SU-DHL-6 (cell line): ENCODE results near the gene MLIP.
"Not testable (repeated sequence)": the region's sequence is repeated elsewhere in the genome, so short reads cannot be mapped to it uniquely, and the experiment has no call there.

Experiments
- H2AFZ ChIP-seq: fragments of 200-600 bp; sonication (generic); 2 replicates; pipeline ENCODE4 v1.6.1; 2014; ENCODE audit warnings: low read depth, mild to moderate bottlenecking, moderate library complexity, mixed read lengths, antibody characterized with exemption, low read length; ENCODE audit not compliant: severe bottlenecking
- H3F3A ChIP-seq: fragments of 200-600 bp; shearing (Covaris generic); 2 replicates; pipeline ENCODE4 v1.6.0; 2016; ENCODE audit warnings: antibody characterized with exemption, mild to moderate bottlenecking; ENCODE audit not compliant: insufficient read depth
- H3K27ac ChIP-seq: fragments of 200-600 bp; sonication (generic); 2 replicates; pipeline ENCODE4 v1.5.1; 2016; ENCODE audit warnings: low read depth, mild to moderate bottlenecking, low read length, moderate library complexity, mixed read lengths
- H3K27me3 ChIP-seq: fragments of 200-600 bp; sonication (generic), shearing (Covaris generic); 2 replicates; pipeline ENCODE4 v1.6.0; 2014; ENCODE audit warnings: mild to moderate bottlenecking, low read length
- H3K36me3 ChIP-seq: fragments of 200-600 bp; sonication (generic); 2 replicates; pipeline ENCODE4 v1.6.1; 2014; ENCODE audit warnings: mild to moderate bottlenecking, low read length, mixed read lengths
- H3K4me2 ChIP-seq: fragments of 300-600, 200-600 bp; shearing (Covaris generic), sonication (generic); 2 replicates; pipeline ENCODE4 v1.6.0; 2014; ENCODE audit warnings: low read length, low read depth, mild to moderate bottlenecking; ENCODE audit not compliant: poor library complexity, severe bottlenecking
- H3K4me3 ChIP-seq: fragments of 200-600 bp; sonication (generic); 2 replicates; pipeline ENCODE4 v1.5.1; 2014; ENCODE audit warnings: antibody characterized with exemption, low read length, mild to moderate bottlenecking, mixed read lengths; ENCODE audit not compliant: insufficient read depth, poor library complexity, severe bottlenecking
- H3K79me2 ChIP-seq: fragments of 200-600 bp; sonication (generic); 2 replicates; pipeline ENCODE4 v1.6.1; 2014; ENCODE audit warnings: mild to moderate bottlenecking, low read length, moderate library complexity; ENCODE audit not compliant: insufficient read depth
- H3K9ac ChIP-seq: fragments of 200-600 bp; sonication (generic); 2 replicates; pipeline ENCODE4 v1.7.0; 2014; ENCODE audit warnings: mild to moderate bottlenecking, low read length
- H3K9me2 ChIP-seq: fragments of 200-600 bp; sonication (generic); replicated peaks from 2 replicates; pipeline ENCODE4 v1.6.1; 2014; ENCODE audit warnings: low read length; ENCODE audit not compliant: insufficient read depth
- H3K9me3 ChIP-seq: fragments of 200-600 bp; sonication (generic); 2 replicates; pipeline ENCODE4 v1.6.1; 2014; ENCODE audit warnings: low read length, mixed read lengths; ENCODE audit not compliant: insufficient read depth
- H4K20me1 ChIP-seq: fragments of 200-600 bp; sonication (generic); 2 replicates; pipeline ENCODE4 v1.6.1; 2014; ENCODE audit warnings: low read depth, mild to moderate bottlenecking, antibody characterized with exemption, low read length, moderate library complexity, mixed read lengths
- CTCF ChIP-seq: fragments of 200-600 bp; sonication (generic); IDR thresholded peaks from one replicate; pipeline ENCODE4 v1.5.1; 2017; ENCODE audit warnings: antibody characterized with exemption, mild to moderate bottlenecking, low read length, moderate library complexity; ENCODE audit not compliant: insufficient read depth, poor library complexity, severe bottlenecking
- EZH2phosphoT487 ChIP-seq: fragments of 200-600 bp; sonication (generic), shearing (Covaris generic); conservative IDR thresholded peaks from 2 replicates; pipeline ENCODE4 v1.6.1; 2018; ENCODE audit warnings: mild to moderate bottlenecking, antibody characterized with exemption, low read length, moderate library complexity, mixed read lengths

Gene MLIP

GRCh38 chr6:54196905-54197304 lies 85.7 kb downstream of the MLIP start:
- Histone ChIP-seq H2AFZ (no peak overlapping the region), H4K20me1 (no peaks in the 10 kb centered on the region), H3K9me2 (no peaks in the 10 kb centered on the region), H3K4me2 (no peak overlapping the region), H3K9me3 (no peaks in the 10 kb centered on the region), H3K27ac (no peak overlapping the region), H3K9ac (no peak overlapping the region), H3K27me3 (no peaks in the 10 kb centered on the region; the same call in 1 of the 2 replicates), H3K36me3 (no peaks in the 10 kb centered on the region), H3F3A (no peaks in the 10 kb centered on the region), H3K79me2 (no peaks in the 10 kb centered on the region), H3K4me3 (no peak overlapping the region)
- TF ChIP-seq CTCF: no peak
- no peak for TF ChIP-seq EZH2phosphoT487

GRCh38 chr6:54198134-54198533 lies 86.9 kb downstream of the MLIP start:
- TF ChIP-seq EZH2phosphoT487 (no peak), CTCF (no peak)
- H3K27ac ChIP-seq: no peak overlapping the region

GRCh38 chr6:54203474-54204035 lies 92.3 kb downstream of the MLIP start:
- H3K4me3 ChIP-seq, H3K27me3 ChIP-seq, H3K36me3 ChIP-seq, H3K9me2 ChIP-seq, H2AFZ ChIP-seq, H3K4me2 ChIP-seq, H3K9ac ChIP-seq, H3K9me3 ChIP-seq, H3F3A ChIP-seq, H4K20me1 ChIP-seq, H3K79me2 ChIP-seq, H3K27ac ChIP-seq: not testable (repeated sequence)

More at GRCh38 chr6:54198134-54198533, 86.9 kb downstream of the MLIP start:
- no peaks in the 10 kb centered on the region for H3K9me2 ChIP-seq
- H2AFZ ChIP-seq: no peak overlapping the region
- no peak overlapping the region for H3K4me3 ChIP-seq
- H3F3A ChIP-seq: no peaks in the 10 kb centered on the region
- no peak overlapping the region for H3K4me2 ChIP-seq
- no peaks in the 10 kb centered on the region for H3K36me3 ChIP-seq
- no peaks in the 10 kb centered on the region for H4K20me1 ChIP-seq
- H3K27me3 ChIP-seq: no peaks in the 10 kb centered on the region; the same call in 1 of the 2 replicates
- H3K9me3 ChIP-seq: no peaks in the 10 kb centered on the region
- no peaks in the 10 kb centered on the region for H3K79me2 ChIP-seq
- H3K9ac ChIP-seq: no peak overlapping the region

GRCh38 chr6:54204921-54205591 lies 93.8 kb downstream of the MLIP start:
- no peaks in the 10 kb centered on the region for H3K27me3 ChIP-seq
- H4K20me1 ChIP-seq: no peaks in the 10 kb centered on the region
- H2AFZ ChIP-seq: no peak overlapping the region
- H3K27ac ChIP-seq: no peak overlapping the region
- H3K36me3 ChIP-seq: no peaks in the 10 kb centered on the region
- no peak overlapping the region for H3K9ac ChIP-seq
- H3K4me3 ChIP-seq: no peak overlapping the region
- TF ChIP-seq CTCF (no peak), EZH2phosphoT487 (no peak)
- H3K79me2 ChIP-seq: no peaks in the 10 kb centered on the region
- no peaks in the 10 kb centered on the region for H3F3A ChIP-seq
- H3K9me3 ChIP-seq: no peaks in the 10 kb centered on the region
- no peak overlapping the region for H3K4me2 ChIP-seq
- no peaks in the 10 kb centered on the region for H3K9me2 ChIP-seq
